ENCODE data around the gene NAA16.

NAA16 gene

DNA sequence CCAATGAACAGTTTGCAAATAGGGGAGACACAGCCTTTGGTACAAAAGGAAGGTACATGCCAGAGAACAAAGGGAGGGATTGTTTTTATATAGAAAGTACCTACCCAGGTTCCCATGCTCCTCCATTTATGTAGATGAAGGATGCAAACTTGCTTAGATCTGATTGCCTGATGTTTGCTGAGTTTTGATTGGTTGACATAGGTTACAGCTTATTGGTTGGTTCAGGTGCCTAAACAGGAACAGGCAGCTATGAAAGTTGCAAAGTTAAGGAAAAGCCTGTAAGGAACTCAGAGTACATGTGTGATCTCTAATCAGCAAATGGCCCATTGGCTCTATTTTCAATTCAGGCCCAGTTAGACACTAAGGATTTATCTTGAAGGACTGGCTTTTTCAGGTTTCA is 6.5 kb upstream of the NAA16 start:
- DNase-seq (ENCODE audit: low spot score) = no peak

DNA sequence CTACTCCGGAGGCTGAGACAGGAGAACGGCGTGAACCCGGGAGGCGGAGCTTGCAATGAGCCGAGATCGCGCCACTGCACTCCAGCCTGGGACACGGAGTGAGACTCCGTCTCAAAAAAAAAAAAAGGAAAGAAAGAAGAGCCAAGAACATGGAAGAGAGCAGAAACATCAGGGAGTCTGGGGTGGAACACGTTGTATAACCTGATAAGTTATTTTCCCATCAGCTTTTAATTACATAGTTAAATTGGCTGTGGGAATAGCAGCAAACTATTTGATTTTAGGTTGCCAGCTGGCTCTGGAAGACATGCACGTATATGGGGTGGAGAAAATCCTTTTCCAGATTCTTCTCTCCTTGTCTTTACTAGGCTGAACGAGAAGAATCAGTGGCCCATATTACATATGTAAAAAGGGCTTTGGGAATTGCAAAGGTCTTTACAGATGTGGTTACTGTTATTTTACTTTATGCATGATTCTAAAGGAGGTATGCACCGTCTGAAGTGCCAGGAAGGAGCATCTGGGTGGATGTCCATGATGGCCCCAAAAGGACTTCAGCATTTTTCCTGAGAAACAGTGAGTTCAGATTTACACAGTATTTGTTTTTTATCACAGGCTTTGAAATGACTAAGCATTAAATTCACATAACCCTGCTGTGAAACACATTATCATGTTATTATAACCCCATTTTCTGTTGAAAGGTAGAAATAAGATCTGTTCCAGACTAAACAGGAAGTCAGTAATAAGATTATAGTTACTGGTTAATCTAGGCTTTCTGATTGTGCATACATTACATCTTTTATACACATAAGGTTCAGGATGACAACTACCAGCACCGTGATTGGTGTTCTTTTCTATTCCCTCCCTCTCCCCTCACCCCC is 4.6 kb upstream of the NAA16 start:
- DNase-seq (ENCODE audit: low spot score) = no peak

DNA sequence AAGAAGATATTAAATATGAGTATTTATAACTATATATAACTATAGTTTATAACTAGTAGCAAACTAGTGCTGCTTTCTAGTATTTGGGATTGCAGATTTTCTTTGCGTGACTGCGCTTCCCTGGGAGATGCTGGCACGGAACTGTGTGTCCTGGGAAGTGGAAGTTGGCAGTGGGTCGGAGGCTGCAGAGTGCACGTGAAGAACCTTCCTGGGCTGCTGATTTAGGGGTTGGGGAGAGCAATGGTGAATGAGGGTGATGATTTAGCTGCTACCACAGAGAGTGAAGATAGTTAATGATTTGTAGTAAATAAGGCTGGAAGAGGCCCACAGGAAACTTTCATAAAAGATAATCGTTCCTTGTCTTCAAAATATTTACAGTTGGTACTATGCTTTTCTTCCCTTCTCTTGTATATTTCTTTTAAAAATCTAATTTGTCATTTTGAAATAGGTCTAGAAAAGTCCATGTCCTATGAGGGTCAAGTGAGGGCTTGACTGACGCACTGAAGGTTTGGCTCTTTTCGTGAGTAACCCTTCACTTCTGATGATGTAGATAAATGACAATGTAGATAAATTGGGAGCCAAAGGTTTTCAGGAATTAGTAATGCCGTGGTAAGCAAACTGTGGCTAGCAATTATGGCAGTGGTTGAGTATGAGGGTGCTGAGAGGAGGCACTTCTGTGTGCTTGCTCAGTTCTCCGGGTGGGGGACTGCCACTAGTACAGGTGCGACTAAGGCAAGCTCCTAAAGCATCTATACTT is 3.0 kb upstream of the NAA16 start:
- no peak for DNase-seq (ENCODE audit: low spot score)

DNA sequence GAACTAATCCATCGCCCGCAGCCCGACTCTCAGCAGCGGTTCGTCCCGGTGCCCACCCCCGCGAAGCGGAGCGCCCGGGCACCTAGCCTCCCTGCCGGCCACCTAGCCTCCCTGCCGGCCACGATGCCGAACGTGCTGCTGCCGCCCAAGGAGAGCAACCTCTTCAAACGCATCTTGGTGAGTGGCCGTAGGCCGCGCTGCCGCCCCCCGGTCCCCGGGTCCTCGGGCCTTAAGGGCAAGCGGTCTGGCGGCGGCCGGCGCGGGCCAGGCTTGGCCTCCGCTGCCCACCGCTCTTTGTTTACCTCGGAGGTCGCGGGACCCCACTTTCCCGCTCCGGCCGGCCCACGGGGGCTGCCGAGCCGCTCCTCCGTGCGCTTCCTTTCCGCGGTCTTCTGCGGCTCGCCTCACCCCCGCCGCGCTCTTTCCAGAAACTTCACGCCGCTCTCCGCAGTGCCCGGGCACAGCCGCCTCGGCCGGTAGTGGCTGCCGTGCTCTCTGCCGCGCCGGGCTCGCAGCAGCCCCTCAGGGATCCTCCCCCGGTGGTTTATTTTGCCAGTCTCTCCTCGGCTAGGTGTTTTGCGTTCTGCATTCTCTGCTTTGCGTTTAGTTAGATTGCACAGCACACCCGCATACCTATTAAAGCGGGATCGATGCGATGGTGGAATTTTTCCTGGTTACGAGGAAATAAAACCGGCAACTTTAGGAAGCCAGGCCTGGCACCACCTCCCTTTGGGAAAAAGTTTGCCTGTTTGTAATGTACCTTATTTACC is 524 bp downstream of the NAA16 start:
- peak; percentile 50 for DNase-seq (ENCODE audit: low spot score)

DNA sequence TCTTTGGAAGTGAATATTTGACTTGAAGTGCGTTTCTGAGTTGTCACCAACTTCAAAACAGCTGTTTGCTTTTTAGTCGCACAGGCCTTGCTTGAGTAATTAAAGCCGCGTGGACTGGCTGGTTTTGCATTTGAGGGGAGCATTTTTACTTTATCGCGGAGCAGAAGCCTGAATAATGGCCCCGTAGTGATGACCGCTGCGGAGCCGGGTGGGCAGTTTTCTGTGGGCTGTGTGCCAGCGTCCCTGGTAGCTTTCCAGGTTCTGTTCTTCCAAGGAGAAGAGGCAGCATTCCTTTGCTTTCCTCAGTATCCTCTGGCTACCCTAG is 1.1 kb downstream of the NAA16 start:
- DNase-seq (ENCODE audit: low spot score) = peak; percentile 33

DNA sequence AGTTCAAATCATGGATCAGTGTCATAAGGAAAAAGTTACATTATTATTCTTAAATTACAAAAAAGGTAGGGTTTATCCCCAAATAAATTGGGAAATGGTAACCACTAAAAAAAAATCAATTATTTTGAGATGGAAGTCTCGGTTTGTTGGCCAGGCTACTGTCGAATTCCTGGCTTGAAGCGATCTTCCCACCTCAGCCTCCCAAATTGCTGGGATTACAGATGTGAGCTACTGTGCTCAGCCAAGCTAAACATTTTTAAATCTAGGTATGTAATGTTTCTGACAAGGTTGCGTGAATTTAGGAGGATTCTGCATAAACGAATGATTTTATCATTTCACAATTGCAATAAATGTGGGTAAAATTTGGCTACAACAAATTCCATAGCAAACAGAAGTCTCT is 2.0 kb downstream of the NAA16 start:
- no peak for DNase-seq (ENCODE audit: low spot score)

DNA sequence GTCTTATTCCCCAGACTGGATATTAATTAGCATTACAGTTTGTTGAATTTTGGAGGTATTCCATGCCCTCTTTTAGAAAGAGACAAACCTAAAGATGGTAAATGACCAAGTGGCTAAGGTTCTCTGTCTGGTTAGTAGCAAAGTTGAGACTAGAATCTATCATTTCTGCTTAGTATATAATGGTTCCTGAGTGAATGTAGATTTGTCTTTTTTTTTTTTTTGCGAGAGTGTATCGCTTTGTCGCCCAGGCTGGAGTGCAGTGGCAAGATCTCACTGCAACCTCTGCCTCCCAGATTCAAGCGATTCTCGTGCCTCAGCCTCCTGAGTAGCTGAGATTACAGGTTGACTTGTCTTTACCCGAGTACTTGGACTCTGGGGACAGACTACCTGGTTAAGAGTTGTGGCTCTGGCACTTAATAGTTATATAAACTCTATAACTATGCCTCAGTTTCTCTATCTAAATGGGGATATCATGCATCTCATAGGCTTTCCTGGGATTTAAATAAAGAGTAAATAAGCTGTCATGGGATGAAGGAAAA is 2.7 kb downstream of the NAA16 start:
- DNase-seq (ENCODE audit: low spot score) = no peak

DNA sequence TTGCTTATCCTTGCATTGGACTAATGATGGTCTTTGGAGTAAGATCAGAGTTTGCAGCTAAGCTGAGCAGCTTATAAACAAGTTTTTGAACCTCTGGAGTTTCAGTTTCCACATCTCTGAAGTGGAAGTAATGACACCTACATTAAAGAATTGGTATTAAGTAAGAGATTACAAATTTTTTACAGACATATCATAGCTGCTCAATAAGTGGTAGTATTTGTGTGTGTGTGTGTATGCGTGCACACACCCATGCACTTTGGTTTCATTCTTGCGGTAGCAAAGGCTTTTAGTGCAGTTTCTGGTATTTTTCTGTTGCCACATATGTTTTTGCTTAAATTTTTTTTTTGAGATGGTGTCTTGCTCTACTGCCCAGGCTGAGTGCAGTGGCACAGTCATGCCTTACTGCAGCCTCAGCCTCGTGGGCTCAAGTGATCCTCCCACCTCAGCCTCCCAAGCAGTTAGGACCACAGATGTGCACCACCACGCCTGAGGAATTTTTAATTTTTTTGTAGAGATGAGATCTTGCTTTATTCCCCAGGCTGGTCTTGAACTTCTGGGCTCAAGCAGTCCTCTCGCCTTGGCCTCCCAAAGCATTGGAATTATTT is 4.5 kb downstream of the NAA16 start:
- DNase-seq (ENCODE audit: low spot score) = no peak

DNA sequence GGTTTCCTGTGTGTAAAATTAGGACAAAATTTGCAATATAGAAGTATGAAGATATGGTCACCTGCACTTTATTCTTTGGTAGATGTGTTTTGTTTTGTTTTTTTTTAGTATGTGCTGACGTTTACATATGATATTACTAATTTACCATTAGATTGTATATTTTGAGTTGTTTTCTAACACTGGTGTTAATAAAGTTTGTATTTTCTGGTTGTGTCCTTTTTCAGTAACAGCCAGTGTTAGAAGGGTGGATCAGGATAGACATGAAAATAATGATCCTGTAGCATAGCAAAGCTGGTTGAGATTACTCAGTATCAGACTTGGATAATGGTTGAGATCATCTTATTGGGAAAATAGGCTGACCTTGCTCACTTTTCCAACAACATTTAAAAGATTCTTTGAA is 6.2 kb downstream of the NAA16 start:
- DNase-seq (ENCODE audit: low spot score) = no peak

DNA sequence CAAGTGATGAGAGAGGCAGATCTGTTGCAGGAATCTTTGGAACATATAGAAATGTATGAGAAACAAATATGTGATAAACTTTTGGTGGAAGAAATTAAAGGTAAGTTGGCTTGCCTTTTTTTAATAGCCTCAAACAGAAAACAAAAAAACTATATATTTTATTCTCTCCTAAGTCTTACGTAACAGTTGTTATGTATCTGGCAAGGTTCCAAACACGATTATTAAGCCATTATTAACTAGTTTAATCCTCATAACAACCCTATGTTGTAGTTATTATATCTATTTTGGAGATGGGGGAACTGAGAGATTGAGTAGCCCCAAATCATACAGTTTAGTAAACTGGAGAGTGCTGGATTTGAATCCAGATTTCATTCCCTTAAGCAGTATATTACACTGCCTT is 14.7 kb downstream of the NAA16 start:
- DNase-seq (ENCODE audit: low spot score) = no peak

DNA sequence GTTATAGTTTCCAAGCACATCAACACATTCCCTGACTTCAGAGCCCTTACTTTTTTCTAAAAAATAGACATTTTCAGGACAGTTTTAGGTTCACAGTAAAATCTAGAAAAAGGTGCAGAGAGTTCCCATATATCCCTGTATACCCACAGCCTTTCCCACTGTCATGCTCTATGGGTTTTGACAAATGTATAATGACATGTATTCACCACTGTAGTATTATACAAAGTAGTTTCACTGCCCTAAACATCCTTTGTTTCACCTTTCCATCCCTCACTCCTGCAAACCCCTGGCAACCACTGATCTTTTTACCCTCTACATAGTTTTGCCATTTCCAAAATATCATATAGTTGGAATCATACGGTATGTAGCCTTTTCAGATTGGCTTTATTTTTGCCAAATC is 15.6 kb downstream of the NAA16 start:
- DNase-seq (ENCODE audit: low spot score) = no peak

DNA sequence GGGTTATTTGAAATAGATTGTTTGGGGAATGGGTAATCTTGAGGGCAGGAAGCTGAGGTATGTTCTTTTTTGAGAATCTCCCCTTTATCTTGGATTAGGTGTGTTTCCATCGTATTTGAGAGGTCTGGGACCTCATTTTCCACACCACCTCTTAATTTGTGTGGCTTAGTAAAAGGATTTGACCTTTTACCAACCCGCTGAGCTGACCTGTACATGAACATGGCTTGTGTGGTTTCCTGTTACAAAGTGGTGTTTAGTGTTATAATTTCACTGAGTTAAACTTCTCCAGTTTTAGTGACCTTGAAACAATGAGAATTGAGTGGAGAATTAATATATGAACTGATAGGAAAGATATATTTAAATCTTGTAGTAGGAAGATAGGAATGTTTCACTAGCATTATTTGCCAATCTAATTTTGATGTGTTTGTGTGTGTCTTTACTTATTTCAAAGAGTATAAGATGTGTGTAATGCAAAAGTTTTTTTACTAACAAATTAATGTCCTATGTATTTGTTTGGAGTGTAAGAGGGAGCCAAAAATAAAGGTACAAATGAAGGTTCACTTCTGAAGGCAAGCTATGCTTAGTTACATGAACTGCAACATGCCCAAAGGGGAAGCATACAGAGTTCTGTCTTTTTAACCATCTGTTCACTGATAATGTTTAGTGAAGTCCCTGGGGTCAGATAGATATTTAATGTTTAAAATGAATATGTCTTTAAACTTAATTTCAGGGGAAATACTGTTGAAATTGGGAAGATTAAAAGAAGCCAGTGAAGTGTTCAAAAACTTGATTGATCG is 17.1 kb downstream of the NAA16 start:
- DNase-seq (ENCODE audit: low spot score) = no peak

DNA sequence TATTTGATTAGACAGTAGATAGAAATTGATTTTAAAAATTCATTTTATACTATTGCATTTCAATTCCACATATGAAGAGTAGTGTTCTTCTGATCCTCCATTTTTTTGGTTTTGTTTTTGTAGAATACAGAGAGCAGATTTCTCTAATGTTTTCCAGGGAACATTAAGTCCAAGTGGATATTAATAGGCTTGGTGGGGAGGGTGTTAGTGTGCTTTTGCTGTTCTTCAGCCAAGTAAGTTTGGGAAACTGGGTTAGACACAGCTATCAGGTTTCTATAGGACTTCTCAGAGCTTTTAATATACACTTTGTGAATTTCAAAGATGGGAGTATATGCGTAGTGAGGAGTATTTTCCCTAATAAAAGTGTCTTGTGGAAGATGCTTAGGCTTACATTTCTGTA is 21.8 kb downstream of the NAA16 start:
- DNase-seq (ENCODE audit: low spot score) = no peak

DNA sequence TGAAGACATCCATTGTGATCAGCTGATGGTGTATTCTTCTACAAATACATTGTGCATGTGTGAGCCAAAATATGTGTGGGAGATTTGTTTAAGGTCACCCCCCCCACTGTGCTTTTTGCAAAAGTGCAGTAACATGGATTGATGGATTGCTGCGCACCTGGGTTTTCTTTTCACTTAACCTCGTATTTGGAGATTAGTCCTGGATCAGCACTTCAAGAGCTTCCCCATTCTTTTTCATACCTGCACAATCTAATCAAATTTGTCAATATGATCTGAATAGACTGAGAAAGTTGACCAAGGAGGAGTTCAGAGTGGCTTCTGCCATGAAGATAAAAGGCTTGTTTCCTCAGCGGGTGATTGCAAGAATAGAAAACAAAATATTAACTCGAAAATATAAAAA is 23.7 kb downstream of the NAA16 start:
- no peak for DNase-seq (ENCODE audit: low spot score)

DNA sequence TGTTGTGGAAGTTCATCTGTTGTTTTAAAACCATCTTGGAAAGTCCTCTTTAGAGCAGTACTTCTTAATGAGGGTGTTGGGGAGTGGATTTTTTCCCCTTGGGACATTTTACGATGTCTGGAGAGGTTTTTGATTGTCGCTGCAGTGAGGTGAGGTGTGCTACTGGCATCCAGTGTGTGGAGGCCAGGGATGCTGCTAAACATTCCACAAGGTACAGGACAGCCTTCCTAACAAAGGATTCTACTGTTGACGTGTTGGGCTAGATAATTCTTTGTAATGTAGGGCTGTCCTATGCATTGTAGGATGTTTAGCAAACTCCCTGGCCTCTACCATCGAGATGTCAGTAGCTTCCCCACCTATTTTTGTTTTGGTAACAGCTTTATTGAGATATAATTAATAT is 33.3 kb downstream of the NAA16 start:
- no peak for DNase-seq (ENCODE audit: low spot score)

DNA sequence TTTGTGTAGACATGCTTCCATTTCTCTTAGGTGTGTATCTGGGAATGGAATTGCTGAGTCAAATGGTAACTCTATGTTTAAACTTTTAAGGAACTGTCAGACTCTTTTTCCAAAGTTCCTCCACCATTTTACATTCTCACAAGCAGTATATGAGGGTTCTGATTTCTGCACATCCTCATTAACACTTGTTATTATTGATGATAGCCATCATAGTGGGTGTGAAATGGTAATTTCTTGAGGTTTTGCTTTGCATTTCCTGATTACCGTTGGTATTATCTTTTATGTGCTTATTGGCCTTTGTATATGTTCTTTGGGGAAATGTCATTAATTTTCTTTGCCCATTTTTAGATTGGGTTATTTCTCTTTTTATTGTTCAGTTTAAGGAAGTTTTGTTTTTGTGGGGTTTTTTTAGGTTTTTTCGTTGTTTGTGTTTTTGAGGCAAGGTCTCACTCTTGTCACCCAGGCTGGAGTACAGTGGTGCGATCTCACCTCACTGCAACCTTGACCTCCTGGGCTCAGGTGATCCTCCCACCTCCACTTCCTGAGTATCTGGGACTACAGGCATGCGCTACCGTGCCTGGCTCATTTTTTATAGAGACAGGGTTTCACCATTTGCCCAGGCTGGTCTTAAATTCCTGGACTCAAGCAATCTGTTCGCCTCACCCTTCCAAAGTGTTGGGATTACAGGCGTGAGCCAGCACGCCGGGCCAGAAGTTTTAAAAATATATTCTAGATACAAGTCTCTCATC is 34.3 kb downstream of the NAA16 start:
- no peak for DNase-seq (ENCODE audit: low spot score)

DNA sequence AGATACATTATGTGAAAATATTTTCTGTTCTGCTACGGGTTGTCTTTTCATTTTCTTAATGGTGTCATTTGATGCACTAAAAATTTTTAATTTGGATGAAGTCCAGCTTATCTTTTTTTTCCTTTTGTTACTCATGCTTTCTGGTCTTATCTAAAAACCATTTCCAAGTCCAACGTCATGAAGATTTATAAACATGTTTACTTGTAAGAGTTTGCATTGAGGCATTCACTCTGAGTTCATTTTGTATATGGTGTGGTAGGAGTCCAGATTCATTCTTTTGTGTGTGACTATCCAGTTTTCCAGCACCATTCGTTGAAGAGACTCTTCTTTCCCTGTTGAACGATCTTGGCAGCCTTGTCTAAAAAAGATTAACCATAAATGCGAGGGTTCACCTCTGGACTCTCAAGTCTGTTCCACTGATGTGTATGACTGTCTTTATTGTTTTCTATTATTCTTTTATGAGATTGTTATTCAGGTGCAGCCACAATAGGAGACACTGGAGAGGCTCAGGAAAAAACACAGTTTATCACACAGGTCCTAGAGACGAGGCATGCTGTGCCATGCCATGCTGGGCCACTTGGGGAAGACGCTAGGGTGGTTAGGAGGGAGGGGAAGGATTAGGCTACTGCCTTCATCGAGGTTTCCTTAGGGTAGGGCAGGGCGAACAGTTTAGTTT is 35.0 kb downstream of the NAA16 start:
- DNase-seq (ENCODE audit: low spot score) = peak; percentile 31

DNA sequence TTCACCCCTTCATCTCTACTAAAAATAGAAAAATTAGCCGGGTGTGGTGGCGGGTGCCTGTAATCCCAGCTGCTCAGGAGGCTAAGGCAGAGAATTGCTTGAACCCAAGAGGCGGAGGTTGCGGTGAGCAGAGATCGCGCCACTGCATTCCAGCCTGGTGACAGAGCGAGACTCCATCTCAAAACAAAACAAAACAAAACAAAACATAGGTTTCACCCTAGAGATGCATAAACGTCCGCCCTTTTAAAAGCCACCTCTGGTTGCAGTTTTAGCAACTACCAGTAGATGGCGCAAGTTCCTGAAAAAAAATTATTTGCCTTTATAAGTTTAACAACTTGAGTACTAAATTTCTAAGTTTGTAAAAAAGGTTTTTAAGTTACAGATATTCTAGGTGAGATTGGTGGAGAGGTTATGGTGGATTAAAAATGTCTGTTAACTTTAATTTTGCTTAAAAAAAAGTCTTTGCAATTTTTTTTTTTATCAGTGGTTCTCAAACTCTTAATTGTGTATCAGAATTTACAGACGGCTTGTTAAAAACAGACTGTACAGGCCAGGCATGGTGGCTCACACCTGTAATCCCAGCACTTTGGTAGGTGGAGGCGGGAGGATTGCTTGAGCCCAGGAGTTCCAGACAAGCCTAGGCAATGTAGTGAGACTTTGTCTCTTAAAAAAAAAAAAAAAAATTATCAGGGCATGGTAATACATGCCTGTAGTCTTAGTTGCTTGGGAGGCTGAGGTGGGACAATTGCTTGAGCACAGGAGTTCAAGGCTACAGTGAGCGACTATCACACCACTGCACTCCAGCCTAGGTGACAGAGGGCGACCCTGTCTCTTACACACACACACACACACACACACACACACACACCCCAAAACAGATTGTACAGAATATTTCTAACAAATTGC is 42.1 kb downstream of the NAA16 start:
- peak; percentile 75 for DNase-seq (ENCODE audit: low spot score)

DNA sequence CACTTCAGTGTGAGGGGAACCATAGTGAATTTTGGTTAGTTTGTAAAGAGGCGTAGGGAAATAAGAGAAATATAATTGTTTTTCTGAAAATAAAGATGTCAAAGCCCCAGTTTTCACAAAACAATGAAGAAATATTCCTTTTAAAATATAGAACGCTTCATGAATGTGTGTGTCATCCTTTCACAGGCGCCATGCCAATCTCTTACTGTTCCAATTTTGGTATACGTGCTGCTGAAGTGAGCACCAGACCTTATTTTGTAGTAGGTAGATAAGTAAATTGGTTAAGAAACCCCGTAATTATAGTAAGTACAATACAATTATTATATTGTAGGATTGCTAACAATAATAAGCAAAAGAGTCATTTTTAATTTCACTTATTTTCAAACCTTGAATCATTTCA is 43.3 kb downstream of the NAA16 start:
- no peak for DNase-seq (ENCODE audit: low spot score)
